GM23338 (cell line): ENCODE measurements around the gene F2RL3.

ENCODE experiments used
- CREB1 ChIP-seq: fragments of 250-450 bp; sonication (Bioruptor Pico); IDR thresholded peaks from 2 replicates; pipeline ENCODE4 v1.5.0; 2020; ENCODE audit warnings: low read depth, mild to moderate bottlenecking, moderate library complexity
- EZH2 ChIP-seq: fragments of 200-600 bp; sonication (generic); IDR thresholded peaks from one replicate; pipeline ENCODE4 v1.8.0; 2017; ENCODE audit warnings: antibody characterized with exemption, mild to moderate bottlenecking, low read depth; ENCODE audit not compliant: unreplicated experiment
- EZH2phosphoT487 ChIP-seq: fragments of 200-600 bp; sonication (generic); IDR thresholded peaks from one replicate; pipeline ENCODE4 v1.8.1; 2018; ENCODE audit warnings: antibody characterized with exemption; ENCODE audit not compliant: unreplicated experiment
- JUNB ChIP-seq: IDR thresholded peaks from one replicate; pipeline ENCODE4 v1.6.1; 2016; ENCODE audit warnings: antibody characterized with exemption; ENCODE audit not compliant: unreplicated experiment
- NANOG ChIP-seq: IDR thresholded peaks from 2 replicates; pipeline ENCODE4 v1.6.1; 2016; ENCODE audit warnings: antibody characterized with exemption, borderline replicate concordance
- POLR2AphosphoS5 ChIP-seq: IDR thresholded peaks from 2 replicates; pipeline ENCODE4 v1.6.1; 2016; ENCODE audit warnings: antibody characterized with exemption, low read depth
- STAT1 ChIP-seq: IDR thresholded peaks from one replicate; pipeline ENCODE4 v1.6.1; 2016; ENCODE audit warnings: antibody characterized with exemption; ENCODE audit not compliant: unreplicated experiment
- ZNF114 ChIP-seq: fragments of 250-450 bp; sonication (Bioruptor Pico); IDR thresholded peaks from 2 replicates; pipeline ENCODE4 v1.5.0; 2020; ENCODE audit warnings: mild to moderate bottlenecking, moderate library complexity
- ZNF331 ChIP-seq: fragments of 250-450 bp; sonication (Bioruptor Pico); IDR thresholded peaks from 2 replicates; pipeline ENCODE4 v1.5.0; 2020; ENCODE audit warnings: low read depth, mild to moderate bottlenecking, moderate library complexity
- TF ChIP-seq, protein P1 (sequence below), 2 experiments: fragments of 200-600 bp in 1 of 2; sonication (generic) in 1 of 2; conservative IDR thresholded peaks; 2 replicates each; pipeline versions ENCODE4 v1.5.1 to v1.6.1; 2016 to 2017; ENCODE audit warnings: antibody characterized with exemption in 2 of 2, low read depth in 2 of 2, mild to moderate bottlenecking in 2 of 2, moderate library complexity in 1 of 2
- TF ChIP-seq, protein P2 (sequence below): fragments of 250-450 bp; sonication (Bioruptor Pico); IDR thresholded peaks from 2 replicates; pipeline ENCODE4 v1.5.0; 2020; ENCODE audit warnings: mild to moderate bottlenecking, moderate library complexity
- TF ChIP-seq, protein P3 (sequence below): IDR thresholded peaks from one replicate; pipeline ENCODE4 v1.6.1; 2018; ENCODE audit warnings: antibody characterized with exemption; ENCODE audit not compliant: unreplicated experiment

DNA sequence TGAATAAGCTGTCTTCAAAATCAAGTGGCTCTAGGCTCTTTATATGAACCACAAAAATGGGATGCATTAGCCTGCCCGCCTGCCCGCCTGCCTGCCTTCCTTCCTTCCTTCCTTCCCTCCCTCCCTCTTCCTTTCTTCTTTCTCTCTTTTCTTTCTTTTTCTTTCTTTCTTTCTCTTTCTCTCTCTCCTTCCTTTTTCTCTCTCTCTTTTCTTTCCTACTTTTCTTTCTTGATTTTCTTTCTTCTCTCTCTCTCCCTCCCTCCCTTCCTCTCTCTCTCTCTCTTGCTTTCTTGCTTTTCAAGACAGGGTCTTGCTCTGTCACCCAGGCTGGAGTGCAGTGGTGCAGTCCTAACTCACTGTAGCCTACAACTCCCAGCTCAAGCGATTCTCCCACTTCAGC, 26.9 kb downstream of the F2RL3 start:
- TF ChIP-seq, protein P1, sequence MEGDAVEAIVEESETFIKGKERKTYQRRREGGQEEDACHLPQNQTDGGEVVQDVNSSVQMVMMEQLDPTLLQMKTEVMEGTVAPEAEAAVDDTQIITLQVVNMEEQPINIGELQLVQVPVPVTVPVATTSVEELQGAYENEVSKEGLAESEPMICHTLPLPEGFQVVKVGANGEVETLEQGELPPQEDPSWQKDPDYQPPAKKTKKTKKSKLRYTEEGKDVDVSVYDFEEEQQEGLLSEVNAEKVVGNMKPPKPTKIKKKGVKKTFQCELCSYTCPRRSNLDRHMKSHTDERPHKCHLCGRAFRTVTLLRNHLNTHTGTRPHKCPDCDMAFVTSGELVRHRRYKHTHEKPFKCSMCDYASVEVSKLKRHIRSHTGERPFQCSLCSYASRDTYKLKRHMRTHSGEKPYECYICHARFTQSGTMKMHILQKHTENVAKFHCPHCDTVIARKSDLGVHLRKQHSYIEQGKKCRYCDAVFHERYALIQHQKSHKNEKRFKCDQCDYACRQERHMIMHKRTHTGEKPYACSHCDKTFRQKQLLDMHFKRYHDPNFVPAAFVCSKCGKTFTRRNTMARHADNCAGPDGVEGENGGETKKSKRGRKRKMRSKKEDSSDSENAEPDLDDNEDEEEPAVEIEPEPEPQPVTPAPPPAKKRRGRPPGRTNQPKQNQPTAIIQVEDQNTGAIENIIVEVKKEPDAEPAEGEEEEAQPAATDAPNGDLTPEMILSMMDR (conservative IDR thresholded peaks at IDR 0.05; ENCODE audit: low read depth in 2 of 2): no peak
- TF ChIP-seq EZH2phosphoT487 (no peak), POLR2AphosphoS5 (no peak), EZH2 (no peak), CREB1 (CRISPR knock-in tag) (no peak), NANOG (no peak), STAT1 (no peak), ZNF114 (CRISPR knock-in tag) (no peak), JUNB (no peak), ZNF331 (CRISPR knock-in tag) (no peak)
- TF ChIP-seq, protein P2, sequence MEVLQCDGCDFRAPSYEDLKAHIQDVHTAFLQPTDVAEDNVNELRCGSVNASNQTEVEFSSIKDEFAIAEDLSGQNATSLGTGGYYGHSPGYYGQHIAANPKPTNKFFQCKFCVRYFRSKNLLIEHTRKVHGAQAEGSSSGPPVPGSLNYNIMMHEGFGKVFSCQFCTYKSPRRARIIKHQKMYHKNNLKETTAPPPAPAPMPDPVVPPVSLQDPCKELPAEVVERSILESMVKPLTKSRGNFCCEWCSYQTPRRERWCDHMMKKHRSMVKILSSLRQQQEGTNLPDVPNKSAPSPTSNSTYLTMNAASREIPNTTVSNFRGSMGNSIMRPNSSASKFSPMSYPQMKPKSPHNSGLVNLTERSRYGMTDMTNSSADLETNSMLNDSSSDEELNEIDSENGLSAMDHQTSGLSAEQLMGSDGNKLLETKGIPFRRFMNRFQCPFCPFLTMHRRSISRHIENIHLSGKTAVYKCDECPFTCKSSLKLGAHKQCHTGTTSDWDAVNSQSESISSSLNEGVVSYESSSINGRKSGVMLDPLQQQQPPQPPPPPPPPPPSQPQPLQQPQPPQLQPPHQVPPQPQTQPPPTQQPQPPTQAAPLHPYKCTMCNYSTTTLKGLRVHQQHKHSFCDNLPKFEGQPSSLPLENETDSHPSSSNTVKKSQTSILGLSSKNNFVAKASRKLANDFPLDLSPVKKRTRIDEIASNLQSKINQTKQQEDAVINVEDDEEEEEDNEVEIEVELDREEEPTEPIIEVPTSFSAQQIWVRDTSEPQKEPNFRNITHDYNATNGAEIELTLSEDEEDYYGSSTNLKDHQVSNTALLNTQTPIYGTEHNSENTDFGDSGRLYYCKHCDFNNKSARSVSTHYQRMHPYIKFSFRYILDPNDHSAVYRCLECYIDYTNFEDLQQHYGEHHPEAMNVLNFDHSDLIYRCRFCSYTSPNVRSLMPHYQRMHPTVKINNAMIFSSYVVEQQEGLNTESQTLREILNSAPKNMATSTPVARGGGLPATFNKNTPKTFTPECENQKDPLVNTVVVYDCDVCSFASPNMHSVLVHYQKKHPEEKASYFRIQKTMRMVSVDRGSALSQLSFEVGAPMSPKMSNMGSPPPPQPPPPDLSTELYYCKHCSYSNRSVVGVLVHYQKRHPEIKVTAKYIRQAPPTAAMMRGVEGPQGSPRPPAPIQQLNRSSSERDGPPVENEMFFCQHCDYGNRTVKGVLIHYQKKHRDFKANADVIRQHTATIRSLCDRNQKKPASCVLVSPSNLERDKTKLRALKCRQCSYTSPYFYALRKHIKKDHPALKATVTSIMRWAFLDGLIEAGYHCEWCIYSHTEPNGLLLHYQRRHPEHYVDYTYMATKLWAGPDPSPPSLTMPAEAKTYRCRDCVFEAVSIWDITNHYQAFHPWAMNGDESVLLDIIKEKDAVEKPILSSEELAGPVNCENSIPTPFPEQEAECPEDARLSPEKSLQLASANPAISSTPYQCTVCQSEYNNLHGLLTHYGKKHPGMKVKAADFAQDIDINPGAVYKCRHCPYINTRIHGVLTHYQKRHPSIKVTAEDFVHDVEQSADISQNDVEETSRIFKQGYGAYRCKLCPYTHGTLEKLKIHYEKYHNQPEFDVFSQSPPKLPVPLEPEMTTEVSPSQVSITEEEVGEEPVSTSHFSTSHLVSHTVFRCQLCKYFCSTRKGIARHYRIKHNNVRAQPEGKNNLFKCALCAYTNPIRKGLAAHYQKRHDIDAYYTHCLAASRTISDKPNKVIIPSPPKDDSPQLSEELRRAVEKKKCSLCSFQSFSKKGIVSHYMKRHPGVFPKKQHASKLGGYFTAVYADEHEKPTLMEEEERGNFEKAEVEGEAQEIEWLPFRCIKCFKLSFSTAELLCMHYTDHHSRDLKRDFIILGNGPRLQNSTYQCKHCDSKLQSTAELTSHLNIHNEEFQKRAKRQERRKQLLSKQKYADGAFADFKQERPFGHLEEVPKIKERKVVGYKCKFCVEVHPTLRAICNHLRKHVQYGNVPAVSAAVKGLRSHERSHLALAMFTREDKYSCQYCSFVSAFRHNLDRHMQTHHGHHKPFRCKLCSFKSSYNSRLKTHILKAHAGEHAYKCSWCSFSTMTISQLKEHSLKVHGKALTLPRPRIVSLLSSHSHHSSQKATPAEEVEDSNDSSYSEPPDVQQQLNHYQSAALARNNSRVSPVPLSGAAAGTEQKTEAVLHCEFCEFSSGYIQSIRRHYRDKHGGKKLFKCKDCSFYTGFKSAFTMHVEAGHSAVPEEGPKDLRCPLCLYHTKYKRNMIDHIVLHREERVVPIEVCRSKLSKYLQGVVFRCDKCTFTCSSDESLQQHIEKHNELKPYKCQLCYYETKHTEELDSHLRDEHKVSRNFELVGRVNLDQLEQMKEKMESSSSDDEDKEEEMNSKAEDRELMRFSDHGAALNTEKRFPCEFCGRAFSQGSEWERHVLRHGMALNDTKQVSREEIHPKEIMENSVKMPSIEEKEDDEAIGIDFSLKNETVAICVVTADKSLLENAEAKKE (CRISPR knock-in tag): no peak
- TF ChIP-seq, protein P3, sequence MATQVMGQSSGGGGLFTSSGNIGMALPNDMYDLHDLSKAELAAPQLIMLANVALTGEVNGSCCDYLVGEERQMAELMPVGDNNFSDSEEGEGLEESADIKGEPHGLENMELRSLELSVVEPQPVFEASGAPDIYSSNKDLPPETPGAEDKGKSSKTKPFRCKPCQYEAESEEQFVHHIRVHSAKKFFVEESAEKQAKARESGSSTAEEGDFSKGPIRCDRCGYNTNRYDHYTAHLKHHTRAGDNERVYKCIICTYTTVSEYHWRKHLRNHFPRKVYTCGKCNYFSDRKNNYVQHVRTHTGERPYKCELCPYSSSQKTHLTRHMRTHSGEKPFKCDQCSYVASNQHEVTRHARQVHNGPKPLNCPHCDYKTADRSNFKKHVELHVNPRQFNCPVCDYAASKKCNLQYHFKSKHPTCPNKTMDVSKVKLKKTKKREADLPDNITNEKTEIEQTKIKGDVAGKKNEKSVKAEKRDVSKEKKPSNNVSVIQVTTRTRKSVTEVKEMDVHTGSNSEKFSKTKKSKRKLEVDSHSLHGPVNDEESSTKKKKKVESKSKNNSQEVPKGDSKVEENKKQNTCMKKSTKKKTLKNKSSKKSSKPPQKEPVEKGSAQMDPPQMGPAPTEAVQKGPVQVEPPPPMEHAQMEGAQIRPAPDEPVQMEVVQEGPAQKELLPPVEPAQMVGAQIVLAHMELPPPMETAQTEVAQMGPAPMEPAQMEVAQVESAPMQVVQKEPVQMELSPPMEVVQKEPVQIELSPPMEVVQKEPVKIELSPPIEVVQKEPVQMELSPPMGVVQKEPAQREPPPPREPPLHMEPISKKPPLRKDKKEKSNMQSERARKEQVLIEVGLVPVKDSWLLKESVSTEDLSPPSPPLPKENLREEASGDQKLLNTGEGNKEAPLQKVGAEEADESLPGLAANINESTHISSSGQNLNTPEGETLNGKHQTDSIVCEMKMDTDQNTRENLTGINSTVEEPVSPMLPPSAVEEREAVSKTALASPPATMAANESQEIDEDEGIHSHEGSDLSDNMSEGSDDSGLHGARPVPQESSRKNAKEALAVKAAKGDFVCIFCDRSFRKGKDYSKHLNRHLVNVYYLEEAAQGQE: no peak
